Upper lobe of left lung (tissue), 6 donors: ENCODE measurements around the gene CLEC16A. TPM values are rescaled to one million over a fixed set of nuclear protein-coding genes. Genes with fewer than 3 reads are reported as not detected.

Source experiments
- ATAC-seq, 2 donors: fragments of 200-7000 bp; cut with Tn5 transposase; one replicate each; pipeline ENCODE4 v1.9.1; 2022; ENCODE audit warnings: mild to moderate bottlenecking in 2 of 2, moderate library complexity in 2 of 2; ENCODE audit not compliant: low FRiP score in 2 of 2
- DNase-seq, 2 donors: peaks; one replicate each; pipeline ENCODE4 v3.0.0-alpha.2; 2019 to 2020
- H3K27ac ChIP-seq, 4 donors: fragments of 200-600 bp; sonication (generic); one replicate each; pipeline ENCODE4 v1.5.1; 2016 to 2019
- H3K27me3 ChIP-seq, 4 donors: fragments of 200-600 bp; sonication (generic); one replicate each; pipeline ENCODE4 v1.5.1; 2017 to 2019
- H3K36me3 ChIP-seq, 4 donors: fragments of 200-600 bp; sonication (generic); one replicate each; pipeline ENCODE4 v1.5.1; 2016 to 2019
- H3K4me1 ChIP-seq, 4 donors: fragments of 200-600 bp; sonication (generic); one replicate each; pipeline ENCODE4 v1.5.1; 2018 to 2019
- H3K4me3 ChIP-seq, 4 donors: fragments of 200-600 bp; sonication (generic); one replicate each; pipeline ENCODE4 v1.5.1; 2017 to 2019; ENCODE audit warnings: mild to moderate bottlenecking in 2 of 4, moderate library complexity in 1 of 4
- H3K9me3 ChIP-seq, 4 donors: fragments of 200-600 bp; sonication (generic); one replicate each; pipeline ENCODE4 v1.5.1; 2018 to 2019
- EP300 ChIP-seq, 4 donors: sonication (generic); formaldehyde crosslinking; IDR thresholded peaks; one replicate each; pipeline ENCODE4 v1.5.1; 2017; ENCODE audit warnings: antibody characterized with exemption in 4 of 4, control low read depth in 2 of 4
- POLR2A ChIP-seq, 4 donors: fragments of 450-650 bp; IDR thresholded peaks; one replicate each; pipeline ENCODE4 v1.5.1; 2016 to 2017; ENCODE audit warnings: antibody characterized with exemption in 4 of 4, mild to moderate bottlenecking in 2 of 4
- POLR2AphosphoS5 ChIP-seq, 2 donors: sonication (generic); formaldehyde crosslinking; IDR thresholded peaks; one replicate each; pipeline ENCODE4 v1.5.1; 2017; ENCODE audit warnings: antibody characterized with exemption in 2 of 2
- WGBS, 2 donors: methylation state at CpG; one replicate each; pipeline ENCODE4 v1.1.5; 2017 to 2018; 5-methylcytosine and 5-hydroxymethylcytosine counted together
- total RNA-seq, 6 donors: library from RNA; depleted of rRNA in 4 of 6; stranded (reverse); fragments of >200 nt in 4 of 6; gene quantifications; one replicate each; pipeline versions ENCODE4 v1.1.0 to v1.2.1, GENCODE V29; 2016 to 2021
- TF ChIP-seq, protein P1 (sequence below), 6 experiments: fragments of 450-650 bp in 4 of 6; fragments of 200-600 bp in 2 of 6; sonication (generic) in 2 of 6; IDR thresholded peaks; one replicate each; pipeline ENCODE4 v1.5.1; 2016 to 2019; ENCODE audit warnings: antibody characterized with exemption in 6 of 6
- donor health status: DM: no; HTN: no; CAD: no; lungs with moderate emphysema.
- donor health status: DM: no; HTN: yes; CAD: no; lungs with severe emphysema.

The CLEC16A gene
- total RNA-seq, 6 donors from 2014 or later, result 33.3 to 85.9 (median 46.4) TPM

DNA sequence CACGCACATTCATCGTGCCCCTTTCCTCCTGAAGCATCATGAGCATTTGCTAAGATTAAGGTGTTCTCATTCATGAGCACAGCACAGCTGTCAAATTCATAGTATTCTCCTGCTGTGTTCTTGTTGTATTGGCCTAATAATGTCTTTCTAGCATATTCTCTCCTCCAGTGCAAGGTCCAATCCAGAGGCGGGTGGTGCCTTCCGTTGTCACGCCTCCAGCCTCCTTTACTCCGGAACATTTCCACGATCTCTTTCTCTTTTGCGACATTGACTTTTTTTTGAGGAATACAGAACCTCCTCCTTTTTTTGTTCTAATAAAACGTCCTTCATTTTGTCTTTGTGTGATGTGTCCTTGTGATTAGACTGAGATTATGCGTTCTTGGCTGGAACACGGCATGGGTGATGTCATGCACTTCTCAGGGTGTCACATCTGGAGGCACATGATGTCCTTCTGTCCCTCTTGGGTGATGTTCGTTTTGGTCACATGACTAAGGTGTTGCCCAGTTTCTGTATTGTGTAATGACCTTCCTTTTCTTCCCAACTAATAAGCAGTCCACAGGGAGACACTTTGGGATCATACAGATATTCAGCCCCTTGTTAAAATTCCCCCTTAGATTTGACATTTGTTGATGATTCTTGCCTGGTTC, 66.3 kb downstream of the CLEC16A start:
- 88 to 91% methylated on average over 12 of the region's 12 CpGs for WGBS, 2 donors
- Histone ChIP-seq H3K9me3 (no peaks in the 10 kb centered on the region), H3K4me1 (peaks cover 0 to 8% (median 0%) of the 10 kb centered on the region in 4 donors), H3K4me3 (no peak overlapping the region), H3K36me3 (peaks cover 4 to 12% (median 6%) of the 10 kb centered on the region in 4 donors), H3K27me3 (no peaks in the 10 kb centered on the region), H3K27ac (no peak overlapping the region)
- TF ChIP-seq POLR2A (IDR thresholded peaks at IDR 0.05) (no peak), EP300 (IDR thresholded peaks at IDR 0.05) (peak in 1 of 4 donors; percentile 1)
- peak in 1 of 2 donors; percentile 79 for ATAC-seq
- no peak for DNase-seq

DNA sequence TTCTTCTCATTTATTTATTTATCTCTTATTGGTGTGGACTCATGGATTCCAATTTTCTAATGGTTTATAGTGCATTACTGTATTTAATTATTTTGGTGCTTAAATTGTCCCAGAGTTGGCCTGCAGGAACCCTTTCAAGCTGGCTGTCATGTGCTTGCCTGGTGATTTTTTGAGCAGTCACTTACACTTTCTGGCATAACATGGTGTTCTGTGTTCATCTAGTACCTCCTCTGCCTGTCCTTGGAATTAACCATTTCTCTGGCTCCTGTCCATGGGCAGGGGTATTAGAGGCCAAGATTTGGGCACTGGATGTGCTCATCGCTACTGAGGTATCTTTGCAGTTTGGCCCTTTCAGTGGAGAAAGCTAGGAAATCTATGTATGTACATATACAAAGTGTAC, 67.0 kb downstream of the CLEC16A start:
- peaks cover 0 to 7% (median 5%) of the 10 kb centered on the region in 4 donors for H3K36me3 ChIP-seq
- no peak overlapping the region for H3K27ac ChIP-seq
- H3K27me3 ChIP-seq, result no peaks in the 10 kb centered on the region
- H3K9me3 ChIP-seq, result no peaks in the 10 kb centered on the region
- no peak for DNase-seq
- no peak for TF ChIP-seq POLR2AphosphoS5 (IDR thresholded peaks at IDR 0.05)
- no peak for TF ChIP-seq EP300 (IDR thresholded peaks at IDR 0.05)
- TF ChIP-seq, protein P1, sequence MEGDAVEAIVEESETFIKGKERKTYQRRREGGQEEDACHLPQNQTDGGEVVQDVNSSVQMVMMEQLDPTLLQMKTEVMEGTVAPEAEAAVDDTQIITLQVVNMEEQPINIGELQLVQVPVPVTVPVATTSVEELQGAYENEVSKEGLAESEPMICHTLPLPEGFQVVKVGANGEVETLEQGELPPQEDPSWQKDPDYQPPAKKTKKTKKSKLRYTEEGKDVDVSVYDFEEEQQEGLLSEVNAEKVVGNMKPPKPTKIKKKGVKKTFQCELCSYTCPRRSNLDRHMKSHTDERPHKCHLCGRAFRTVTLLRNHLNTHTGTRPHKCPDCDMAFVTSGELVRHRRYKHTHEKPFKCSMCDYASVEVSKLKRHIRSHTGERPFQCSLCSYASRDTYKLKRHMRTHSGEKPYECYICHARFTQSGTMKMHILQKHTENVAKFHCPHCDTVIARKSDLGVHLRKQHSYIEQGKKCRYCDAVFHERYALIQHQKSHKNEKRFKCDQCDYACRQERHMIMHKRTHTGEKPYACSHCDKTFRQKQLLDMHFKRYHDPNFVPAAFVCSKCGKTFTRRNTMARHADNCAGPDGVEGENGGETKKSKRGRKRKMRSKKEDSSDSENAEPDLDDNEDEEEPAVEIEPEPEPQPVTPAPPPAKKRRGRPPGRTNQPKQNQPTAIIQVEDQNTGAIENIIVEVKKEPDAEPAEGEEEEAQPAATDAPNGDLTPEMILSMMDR (IDR thresholded peaks at IDR 0.05), result no peak
- no peak for TF ChIP-seq POLR2A (IDR thresholded peaks at IDR 0.05)
- peaks cover 2 to 11% (median 2%) of the 10 kb centered on the region in 4 donors for H3K4me1 ChIP-seq
- no peak for ATAC-seq
- no peak overlapping the region for H3K4me3 ChIP-seq
- 100% methylated on average over 1 of the region's 1 CpG for WGBS, 2 donors

DNA sequence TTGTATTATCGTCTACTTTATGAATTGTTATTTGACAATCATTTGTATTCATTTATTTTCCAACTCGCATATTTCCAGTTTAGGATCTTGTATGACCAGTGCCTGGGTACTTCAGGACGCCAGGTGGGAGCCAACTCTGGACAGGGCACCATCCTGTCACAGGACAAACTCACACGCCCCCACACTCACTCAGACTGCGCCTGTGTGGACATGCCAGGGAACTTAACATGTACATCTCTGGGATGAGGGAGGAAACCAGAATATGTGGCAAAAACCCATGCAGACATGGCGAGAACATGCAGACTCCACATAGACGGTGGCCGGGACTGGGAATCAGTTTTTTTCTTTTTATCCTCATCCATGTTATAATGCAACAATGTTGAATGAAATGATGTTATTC, 68.5 kb downstream of the CLEC16A start:
- H3K4me3 ChIP-seq, result no peak overlapping the region
- ATAC-seq (no peak), DNase-seq (no peak)
- H3K27me3 ChIP-seq, result no peaks in the 10 kb centered on the region
- H3K36me3 ChIP-seq, result peaks cover 0 to 7% (median 5%) of the 10 kb centered on the region in 4 donors
- no peaks in the 10 kb centered on the region for H3K9me3 ChIP-seq
- 95 to 97% methylated on average over 8 of the region's 8 CpGs for WGBS, 2 donors
- TF ChIP-seq POLR2A (IDR thresholded peaks at IDR 0.05) (no peak), POLR2AphosphoS5 (IDR thresholded peaks at IDR 0.05) (no peak), EP300 (IDR thresholded peaks at IDR 0.05) (no peak)
- TF ChIP-seq, protein P1 (IDR thresholded peaks at IDR 0.05), result no peak
- H3K4me1 ChIP-seq, result peaks cover 9 to 20% (median 12%) of the 10 kb centered on the region in 4 donors
- H3K27ac ChIP-seq, result no peak overlapping the region

DNA sequence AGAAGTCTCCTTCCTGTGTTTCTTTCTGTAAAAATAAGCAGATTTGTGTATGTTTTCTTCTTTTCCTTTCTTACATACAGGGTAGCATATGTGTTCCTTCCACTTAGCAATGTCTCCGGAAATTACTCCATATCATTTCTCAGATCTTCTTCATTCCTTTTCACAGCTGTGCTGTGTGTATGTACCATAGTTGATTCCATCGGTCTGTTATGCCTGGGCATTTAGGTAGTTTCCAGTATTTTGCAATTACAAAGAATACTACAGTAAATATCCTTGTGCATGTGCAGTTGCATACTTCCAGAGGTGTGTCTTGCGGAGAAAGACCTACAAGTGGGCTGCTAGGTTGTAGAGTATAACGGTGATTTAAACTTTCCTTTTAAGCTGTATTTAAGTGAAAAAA, 69.8 kb downstream of the CLEC16A start:
- 73 to 78% methylated on average over 4 of the region's 4 CpGs for WGBS, 2 donors
- ATAC-seq, result no peak
- peaks cover 9 to 20% (median 12%) of the 10 kb centered on the region in 4 donors for H3K4me1 ChIP-seq
- TF ChIP-seq POLR2AphosphoS5 (IDR thresholded peaks at IDR 0.05), result no peak
- no peak for TF ChIP-seq POLR2A (IDR thresholded peaks at IDR 0.05)
- TF ChIP-seq EP300 (IDR thresholded peaks at IDR 0.05), result no peak
- TF ChIP-seq, protein P1 (IDR thresholded peaks at IDR 0.05), result no peak
- H3K27ac ChIP-seq, result no peak overlapping the region
- H3K4me3 ChIP-seq, result no peak overlapping the region
- H3K36me3 ChIP-seq, result peaks cover 0 to 7% (median 5%) of the 10 kb centered on the region in 4 donors
- H3K9me3 ChIP-seq, result no peaks in the 10 kb centered on the region
- no peaks in the 10 kb centered on the region for H3K27me3 ChIP-seq
- no peak for DNase-seq

DNA sequence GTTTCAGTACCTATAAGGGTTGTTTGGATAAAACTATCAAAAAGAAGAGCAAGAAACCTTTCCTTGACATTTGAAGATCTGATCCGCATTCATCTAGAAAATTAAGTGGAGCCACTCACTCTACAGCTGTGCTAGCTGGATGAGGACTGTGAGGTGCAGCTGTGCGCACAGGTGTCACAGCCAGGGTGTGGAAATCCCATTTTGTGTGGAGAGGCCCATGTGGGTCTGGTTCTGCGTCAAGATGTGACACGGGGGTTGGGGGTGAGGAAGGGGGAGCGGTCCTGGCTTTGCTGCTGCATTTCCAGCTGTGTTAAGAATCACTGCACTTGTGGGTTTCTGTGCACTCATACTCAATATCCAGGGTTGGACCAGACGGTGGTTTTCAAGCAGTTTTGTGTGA, 70.7 kb downstream of the CLEC16A start:
- no peaks in the 10 kb centered on the region for H3K27me3 ChIP-seq
- 94 to 95% methylated on average over 6 of the region's 6 CpGs for WGBS, 2 donors
- no peak for ATAC-seq
- no peak for DNase-seq
- no peak overlapping the region for H3K27ac ChIP-seq
- TF ChIP-seq, protein P1 (IDR thresholded peaks at IDR 0.05), result no peak
- TF ChIP-seq POLR2A (IDR thresholded peaks at IDR 0.05), result no peak
- no peak overlapping the region for H3K4me3 ChIP-seq
- no peaks in the 10 kb centered on the region for H3K9me3 ChIP-seq
- H3K36me3 ChIP-seq, result peaks cover 0 to 5% (median 1%) of the 10 kb centered on the region in 4 donors
- H3K4me1 ChIP-seq, result peaks cover 9 to 20% (median 12%) of the 10 kb centered on the region in 4 donors
